GM12891 (cell line): ENCODE data around the gene ZFYVE21.

Experiments used
- DNase-seq: peaks from one replicate; pipeline ENCODE4 v3.0.0; 2011; ENCODE audit warnings: low spot score; ENCODE audit not compliant: insufficient read length
- FAIRE-seq: peaks from 2 replicates; lab custom pipeline; 2011; peaks lifted over from hg19 to GRCh38; lab: Jason Lieb, UNC
- PAX5 ChIP-seq: IDR thresholded peaks from 2 replicates; pipeline ENCODE4 v1.6.1; 2011; ENCODE audit warnings: low read length, moderate library complexity, mild to moderate bottlenecking; ENCODE audit not compliant: insufficient read depth, severe bottlenecking
- POLR2A ChIP-seq: IDR thresholded peaks from 2 replicates; pipeline ENCODE4 v1.6.1; 2011; ENCODE audit warnings: low read depth, low read length, control low read depth
- POLR2AphosphoS5 ChIP-seq: IDR thresholded peaks from 2 replicates; pipeline ENCODE4 v1.6.1; 2011; ENCODE audit warnings: low read depth, low read length, control low read depth
- POU2F2 ChIP-seq: IDR thresholded peaks from 2 replicates; pipeline ENCODE4 v1.6.1; 2011; ENCODE audit warnings: low read depth, mild to moderate bottlenecking, control low read depth, low read length, moderate library complexity
- SPI1 ChIP-seq: IDR thresholded peaks from 2 replicates; pipeline ENCODE4 v1.6.1; 2011; ENCODE audit warnings: low read depth, low read length, control low read depth
- TAF1 ChIP-seq: IDR thresholded peaks from 2 replicates; pipeline ENCODE4 v1.6.1; 2011; ENCODE audit warnings: low read depth, low read length, control low read depth

Gene ZFYVE21

DNA sequence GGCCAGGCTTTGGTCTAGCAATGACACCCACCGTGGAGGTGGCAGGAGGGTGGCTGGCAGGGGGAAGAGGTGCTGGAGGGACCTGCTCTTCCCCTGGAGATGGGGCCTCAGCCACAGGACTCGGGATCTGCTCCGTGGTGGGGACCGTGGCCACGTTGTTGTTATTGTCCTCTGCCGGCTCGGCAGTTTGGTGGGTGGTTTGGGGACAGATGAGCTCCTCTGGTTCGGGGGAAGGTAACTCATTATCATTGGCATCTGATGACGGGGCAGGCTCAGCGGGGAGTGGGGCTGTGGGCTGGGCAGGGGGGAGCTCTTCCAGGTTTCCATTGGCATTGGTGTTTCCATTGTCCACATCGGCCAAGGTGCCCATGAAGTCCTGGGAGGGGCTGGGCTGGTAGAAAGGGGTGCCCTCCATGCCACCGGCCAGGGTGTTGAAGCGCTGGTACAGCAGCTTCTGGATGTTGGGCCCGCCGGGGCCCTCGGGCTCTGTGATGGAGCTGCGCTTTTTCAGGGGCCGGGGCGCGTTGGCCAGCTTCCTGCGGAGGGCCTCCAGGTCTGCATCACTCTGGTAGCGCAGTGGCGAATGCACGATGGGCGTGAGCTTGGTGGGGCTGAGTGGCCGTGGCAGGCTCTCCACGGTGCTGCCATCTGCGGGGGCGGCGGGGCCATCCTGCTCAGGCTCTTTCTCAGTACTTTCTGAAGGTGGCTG is 24.3 kb downstream of the ZFYVE21 start:
- FAIRE-seq, result no peak

GRCh38 chr14:103740991-103741689 is 25.5 kb downstream of the ZFYVE21 start:
- no peak for FAIRE-seq
- no peak for DNase-seq
- TF ChIP-seq POLR2A, result no peak

More for the DNA sequence above, 24.3 kb downstream of the ZFYVE21 start:
- TF ChIP-seq TAF1 (no peak), POU2F2 (no peak), SPI1 (no peak), POLR2AphosphoS5 (no peak), POLR2A (no peak), PAX5 (no peak)
- no peak for DNase-seq

DNA sequence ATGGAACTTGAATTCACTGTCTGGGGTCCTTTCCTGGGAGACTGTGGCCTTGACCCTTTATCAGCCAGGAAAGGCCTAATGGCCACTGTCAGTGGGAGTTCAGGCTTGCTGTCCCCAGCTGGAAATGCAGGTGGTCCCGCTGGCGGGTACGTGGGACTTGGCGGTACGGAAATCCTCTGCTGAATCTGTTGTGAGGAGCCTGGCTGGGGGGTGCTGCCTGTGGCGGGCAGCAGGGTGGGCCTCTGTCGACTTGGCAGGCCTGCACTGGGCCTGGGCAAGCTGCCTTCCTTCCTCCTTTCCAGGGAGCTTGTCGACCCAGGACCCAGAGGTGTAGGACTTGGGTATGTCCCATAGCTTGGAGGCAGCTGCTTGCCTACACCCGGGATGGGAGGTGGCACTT is 26.3 kb downstream of the ZFYVE21 start:
- TF ChIP-seq POLR2A (no peak), SPI1 (no peak), PAX5 (no peak), TAF1 (no peak), POU2F2 (no peak), POLR2AphosphoS5 (no peak)
- FAIRE-seq (no peak), DNase-seq (no peak)

DNA sequence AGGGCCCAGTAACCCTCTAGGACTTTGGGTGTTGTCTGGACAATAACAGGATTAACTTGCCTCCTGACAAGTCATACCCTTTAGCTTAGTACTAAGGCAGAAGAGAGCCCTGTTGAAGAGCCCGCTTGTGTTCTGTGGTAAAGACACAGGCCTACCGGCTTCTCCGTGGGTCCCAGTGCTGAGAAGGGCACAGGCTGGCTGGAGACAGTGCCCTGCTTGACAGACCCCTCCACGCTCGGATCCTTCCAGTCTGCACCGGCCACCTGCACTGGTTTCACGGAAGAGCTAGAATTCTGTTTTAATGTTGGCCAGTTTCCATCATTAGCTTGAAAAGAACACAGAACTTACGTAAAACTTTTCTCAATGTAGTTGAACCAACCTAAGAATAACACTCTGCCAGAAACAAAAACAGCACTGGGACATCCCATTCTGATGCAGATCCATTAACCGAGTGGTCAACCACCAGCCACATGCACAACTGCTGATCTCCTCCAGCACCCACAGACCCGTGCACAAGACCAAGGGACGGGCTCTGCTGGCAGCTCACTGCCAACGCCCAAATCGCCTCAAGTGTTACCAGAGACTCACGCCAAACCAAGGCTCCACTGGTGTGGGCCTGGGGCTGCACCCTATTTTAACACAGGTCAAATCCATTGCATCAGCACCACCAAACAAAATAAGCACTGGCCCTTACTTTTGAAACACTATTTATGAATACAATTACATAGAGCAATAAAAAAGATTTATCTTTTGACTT is 27.1 kb downstream of the ZFYVE21 start:
- DNase-seq (no peak), FAIRE-seq (no peak)
- TF ChIP-seq POLR2AphosphoS5, result no peak

GRCh38 chr14:103743691-103744090 is 28.1 kb downstream of the ZFYVE21 start:
- no peak for FAIRE-seq
- DNase-seq, result no peak
- TF ChIP-seq POLR2AphosphoS5 (no peak), SPI1 (no peak), PAX5 (no peak), POU2F2 (no peak), TAF1 (no peak), POLR2A (no peak)

DNA sequence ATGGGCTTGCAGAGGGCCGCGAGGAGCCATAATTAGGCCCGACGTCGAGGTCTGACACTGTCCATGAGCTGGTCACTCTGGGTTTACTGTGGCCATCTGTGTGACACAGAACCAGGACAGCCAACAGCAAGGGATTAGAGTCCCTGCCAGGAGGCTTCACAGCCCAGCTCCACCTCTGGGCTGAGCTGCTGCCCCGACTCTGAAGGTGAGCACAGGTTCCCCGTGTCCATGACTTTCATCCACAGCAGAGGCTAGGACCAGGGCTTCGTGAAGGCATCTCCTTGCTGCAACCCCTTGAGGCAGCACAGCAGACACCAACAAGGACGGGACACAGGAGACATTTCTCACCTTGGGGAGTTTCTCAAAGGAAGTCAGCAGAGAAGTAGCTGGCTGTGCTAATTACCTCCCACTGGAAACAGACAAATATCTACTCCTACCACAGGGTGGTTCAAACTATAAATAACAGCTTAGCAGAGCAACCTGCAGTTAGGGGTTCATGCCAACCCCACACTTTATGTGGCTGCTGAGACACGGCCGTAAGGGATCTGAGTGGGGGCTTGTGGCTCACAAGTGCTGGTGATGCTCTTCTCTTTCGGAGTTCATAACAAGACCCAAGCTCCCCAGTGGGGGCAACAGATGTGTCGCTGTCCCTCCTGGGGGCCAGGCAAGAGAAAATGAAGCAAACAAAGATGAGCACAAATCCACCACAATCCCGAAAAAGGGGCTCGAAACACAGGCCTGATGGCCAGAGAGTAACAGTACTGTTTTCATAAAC is 29.2 kb downstream of the ZFYVE21 start:
- TF ChIP-seq POU2F2, result no peak
- no peak for TF ChIP-seq POLR2AphosphoS5
- TF ChIP-seq PAX5, result no peak
- TF ChIP-seq TAF1, result no peak
- no peak for TF ChIP-seq SPI1
- TF ChIP-seq POLR2A, result no peak
- DNase-seq (no peak), FAIRE-seq (no peak)

DNA sequence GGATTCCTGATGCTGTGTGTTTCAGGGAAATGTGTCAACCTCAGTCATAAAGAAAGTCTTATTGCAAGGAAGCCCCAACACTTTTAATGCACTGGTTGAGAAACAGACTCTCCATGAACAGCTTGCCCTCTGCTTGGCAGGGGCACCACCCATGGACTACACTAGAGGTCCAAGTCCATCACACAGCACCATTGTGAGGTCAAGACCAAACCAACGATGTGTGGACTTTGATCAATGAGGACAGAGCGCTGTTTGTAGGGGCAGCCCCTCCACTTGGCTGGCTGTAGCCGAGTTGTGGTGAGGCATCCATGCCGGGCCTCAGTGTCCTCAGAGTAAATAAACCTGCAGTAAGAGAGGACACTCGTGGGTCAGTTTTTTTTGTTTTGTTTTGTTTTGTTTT is 29.8 kb downstream of the ZFYVE21 start:
- no peak for TF ChIP-seq PAX5
- TF ChIP-seq POLR2A, result no peak
- TF ChIP-seq TAF1, result no peak
- no peak for TF ChIP-seq POLR2AphosphoS5
- no peak for TF ChIP-seq SPI1
- TF ChIP-seq POU2F2, result no peak
- FAIRE-seq (peak; percentile 41), DNase-seq (no peak)

GRCh38 chr14:103746701-103747100 is 31.1 kb downstream of the ZFYVE21 start:
- no peak for TF ChIP-seq POLR2AphosphoS5
- no peak for TF ChIP-seq POLR2A
- TF ChIP-seq POU2F2, result no peak
- no peak for TF ChIP-seq PAX5
- no peak for TF ChIP-seq SPI1
- no peak for TF ChIP-seq TAF1
- DNase-seq (no peak), FAIRE-seq (no peak)

- TF ChIP-seq TAF1 (no peak), POLR2AphosphoS5 (no peak), POU2F2 (no peak), PAX5 (no peak), POLR2A (no peak), SPI1 (no peak)
- no peak for DNase-seq
- no peak for FAIRE-seq
Measured at GRCh38 chr14:103748534-103748857, 32.9 kb downstream of the ZFYVE21 start.
